ENCODE data around the gene C1orf35.

The C1orf35 gene

GRCh38 chr1:228062085-228062791 lies 40.9 kb downstream of the C1orf35 start:
- H3K27ac Mint-ChIP-seq = no peak overlapping the region
- no peak overlapping the region for H3K4me3 Mint-ChIP-seq
- peaks cover 8 to 9% of the 10 kb centered on the region in 2 donors for H3K4me1 Mint-ChIP-seq (ENCODE audit: low read depth in 2 of 2)
- DNase-seq (no peak), ATAC-seq (replicated peaks) (no peak)
- peaks cover 5% of the 10 kb centered on the region for H3K36me3 Mint-ChIP-seq (ENCODE audit: insufficient read depth)
- peaks cover 25 to 76% of the 10 kb centered on the region in 2 donors for H3K27me3 Mint-ChIP-seq
- H3K9me3 Mint-ChIP-seq = no peaks in the 10 kb centered on the region

- no peak for DNase-seq
- Mint-ChIP-seq H3K27ac (no peak overlapping the region), H3K9me3 (no peaks in the 10 kb centered on the region), H3K4me3 (peak overlapping the region; percentile 37 to 72), H3K36me3 (ENCODE audit: insufficient read depth) (peaks cover 2% of the 10 kb centered on the region), H3K4me1 (ENCODE audit: low read depth in 2 of 2) (peaks cover 8 to 9% of the 10 kb centered on the region in 2 donors), H3K27me3 (peaks cover 18 to 69% of the 10 kb centered on the region in 2 donors)
- ATAC-seq (replicated peaks) = no peak
Observed at GRCh38 chr1:228061411-228062084, 41.6 kb downstream of the C1orf35 start.

- ATAC-seq (replicated peaks) = no peak
- no peaks in the 10 kb centered on the region for H3K9me3 Mint-ChIP-seq
- peaks cover 8 to 9% of the 10 kb centered on the region in 2 donors for H3K4me1 Mint-ChIP-seq (ENCODE audit: low read depth in 2 of 2)
- H3K4me3 Mint-ChIP-seq = peak overlapping the region; percentile 37 to 72
- peak overlapping the region in 1 of 2 donors; percentile 56 for H3K27ac Mint-ChIP-seq
- H3K36me3 Mint-ChIP-seq (ENCODE audit: insufficient read depth) = peaks cover 2% of the 10 kb centered on the region
- H3K27me3 Mint-ChIP-seq = peaks cover 14 to 60% of the 10 kb centered on the region in 2 donors
- no peak for DNase-seq
Observed at GRCh38 chr1:228060458-228061190, 42.5 kb downstream of the C1orf35 start.

- H3K36me3 Mint-ChIP-seq (ENCODE audit: insufficient read depth) = peaks cover 2% of the 10 kb centered on the region
- DNase-seq = peak; percentile 42 to 60 (median 52)
- peak overlapping the region; percentile 37 to 72 for H3K4me3 Mint-ChIP-seq
- H3K27me3 Mint-ChIP-seq = peaks cover 14 to 52% of the 10 kb centered on the region in 2 donors
- H3K4me1 Mint-ChIP-seq (ENCODE audit: low read depth in 2 of 2) = peaks cover 8 to 9% of the 10 kb centered on the region in 2 donors
- H3K9me3 Mint-ChIP-seq = no peaks in the 10 kb centered on the region
- H3K27ac Mint-ChIP-seq = no peak overlapping the region
- ATAC-seq (replicated peaks) = peak; percentile 41
Observed at GRCh38 chr1:228059634-228060457, 43.3 kb downstream of the C1orf35 start.

- DNase-seq = peak; percentile 54 to 69 (median 66)
- H3K27ac Mint-ChIP-seq = no peak overlapping the region
- H3K4me1 Mint-ChIP-seq (ENCODE audit: low read depth in 2 of 2) = peaks cover 8 to 9% of the 10 kb centered on the region in 2 donors
- peaks cover 2% of the 10 kb centered on the region for H3K36me3 Mint-ChIP-seq (ENCODE audit: insufficient read depth)
- H3K4me3 Mint-ChIP-seq = peak overlapping the region; percentile 37 to 72
- peaks cover 14 to 45% of the 10 kb centered on the region in 2 donors for H3K27me3 Mint-ChIP-seq
- ATAC-seq (replicated peaks) = peak; percentile 84
- no peaks in the 10 kb centered on the region for H3K9me3 Mint-ChIP-seq
Observed at GRCh38 chr1:228058949-228059633, 44.0 kb downstream of the C1orf35 start.

- Mint-ChIP-seq H3K27me3 (peaks cover 19 to 45% of the 10 kb centered on the region in 2 donors), H3K27ac (no peak overlapping the region), H3K4me3 (peak overlapping the region; percentile 37 to 72), H3K36me3 (ENCODE audit: insufficient read depth) (peaks cover 2% of the 10 kb centered on the region), H3K4me1 (ENCODE audit: low read depth in 2 of 2) (peaks cover 8 to 9% of the 10 kb centered on the region in 2 donors), H3K9me3 (no peaks in the 10 kb centered on the region)
- no peak for ATAC-seq (replicated peaks)
- DNase-seq = no peak
Observed at GRCh38 chr1:228058172-228058948, 44.8 kb downstream of the C1orf35 start.
